Lung (tissue), 12 donors: ENCODE data around the gene PTGIS. TPM values are rescaled to one million over a fixed set of nuclear protein-coding genes. Genes with fewer than 3 reads are reported as not detected.

ENCODE experiments used
- ATAC-seq: fragments of 200-7000 bp; cut with Tn5 transposase; one replicate; pipeline ENCODE4 v1.9.1; 2020; ENCODE audit warnings: moderate number of reproducible peaks; ENCODE audit not compliant: insufficient read depth, low FRiP score
- DNase-seq, 3 donors: peaks; one replicate each; pipeline ENCODE4 v3.0.0-alpha.2; 2013 to 2017
- H3K27ac ChIP-seq, 2 donors: one replicate each; pipeline ENCODE4 v1.5.1; 2013; ENCODE audit warnings: mild to moderate bottlenecking in 2 of 2, moderate library complexity in 2 of 2, control low read depth in 1 of 2, inconsistent platforms in 1 of 2, low read depth in 1 of 2, low read length in 1 of 2
- H3K27me3 ChIP-seq, 3 donors: one replicate each; pipeline ENCODE4 v1.5.1; 2013; ENCODE audit warnings: low read length in 2 of 3; ENCODE audit not compliant: control insufficient read depth in 3 of 3, insufficient read depth in 3 of 3
- H3K36me3 ChIP-seq, 4 donors: one replicate each; pipeline ENCODE4 v1.5.1; 2013; ENCODE audit warnings: low read length in 4 of 4, mild to moderate bottlenecking in 1 of 4, moderate library complexity in 1 of 4; ENCODE audit not compliant: control insufficient read depth in 4 of 4, insufficient read depth in 4 of 4
- H3K4me1 ChIP-seq, 5 donors: one replicate each; pipeline ENCODE4 v1.5.1; 2013; ENCODE audit warnings: low read length in 5 of 5, mild to moderate bottlenecking in 2 of 5, moderate library complexity in 1 of 5; ENCODE audit not compliant: control insufficient read depth in 5 of 5, insufficient read depth in 5 of 5
- H3K4me3 ChIP-seq: one replicate; pipeline ENCODE4 v1.5.1; 2013; ENCODE audit warnings: mild to moderate bottlenecking, control low read depth, moderate library complexity
- H3K9ac ChIP-seq, 2 donors: one replicate each; pipeline ENCODE4 v1.5.1; 2013; ENCODE audit warnings: low read length in 2 of 2, control low read depth in 1 of 2; ENCODE audit not compliant: insufficient read depth in 1 of 2
- H3K9me3 ChIP-seq, 4 donors: one replicate each; pipeline ENCODE4 v1.5.1; 2013; ENCODE audit warnings: low read length in 3 of 4, mild to moderate bottlenecking in 1 of 4, moderate library complexity in 1 of 4; ENCODE audit not compliant: control insufficient read depth in 4 of 4, insufficient read depth in 3 of 4
- CTCF ChIP-seq: IDR thresholded peaks from 2 replicates; pipeline ENCODE4 v1.5.1; 2012; ENCODE audit warnings: mild to moderate bottlenecking; ENCODE audit errors: control extremely low read depth, extremely low read depth
- WGBS, 2 donors: extraction: QIAGEN DNeasy Blood & Tissue Kit; methylation state at CpG; one replicate each; pipeline ENCODE4 v1.1.7; 2013; 5-methylcytosine and 5-hydroxymethylcytosine counted together
- polyA plus RNA-seq, 2 donors: library from polyadenylated mRNA; stranded (reverse); fragments of 200-250 nt; gene quantifications; one replicate each; pipeline ENCODE4 v1.2.1, GENCODE V29; 2013
- total RNA-seq, 2 donors: library from RNA; depleted of rRNA in 1 of 2; stranded (reverse); fragments of >200 nt in 1 of 2; gene quantifications; one replicate each; pipeline ENCODE4 v1.2.1, GENCODE V29; 2014 to 2021
- donor health status: control.
- donor health status: control.
- donor health status: Bipolar disorder and iron deficiency.
- donor health status: healthy.
- donor health status: DM: yes; HTN: yes; CAD: no.

The PTGIS gene
- total and polyA plus RNA-seq, 4 donors: 5.3 to 43.8 (median 14.9) TPM

- peaks cover 0 to 56% (median 22%) of the 10 kb centered on the region in 3 donors for H3K27me3 ChIP-seq
- 1 to 6% methylated on average over 26 to 34 of the region's 34 CpGs for WGBS, 2 donors
- DNase-seq (peak; percentile 82 to 90 (median 90)), ATAC-seq (no peak)
- no peak within 1 kb of the TSS for H3K9ac ChIP-seq
- H3K36me3 ChIP-seq: no peaks in the 10 kb centered on the region
- no peak within 1 kb of the TSS for H3K4me3 ChIP-seq
- H3K27ac ChIP-seq: no peak within 1 kb of the TSS
- peaks cover 0 to 4% (median 0%) of the 10 kb centered on the region in 4 donors for H3K9me3 ChIP-seq
- no peak for TF ChIP-seq CTCF
- peaks cover 0 to 6% (median 3%) of the 10 kb centered on the region in 5 donors for H3K4me1 ChIP-seq
Measured at GRCh38 chr20:49482621-49483017, 85.3 kb downstream of the PTGIS start, which contains the start of gene KCNB1. TSS of gene KCNB1 (minus strand) at chr20:49482668. CDS start at chr20:49482480, 188 bp downstream.

- Histone ChIP-seq H3K36me3 (no peaks in the 10 kb centered on the region), H3K9me3 (peaks cover 0 to 5% (median 0%) of the 10 kb centered on the region in 4 donors), H3K9ac (no peak overlapping the region), H3K27ac (no peak overlapping the region), H3K4me1 (peaks cover 0 to 6% (median 3%) of the 10 kb centered on the region in 5 donors), H3K4me3 (no peak overlapping the region), H3K27me3 (peaks cover 0 to 52% (median 19%) of the 10 kb centered on the region in 3 donors)
- 57 to 65% methylated on average over 36 to 46 of the region's 46 CpGs for WGBS, 2 donors
- ATAC-seq: no peak
- no peak for TF ChIP-seq CTCF
- no peak for DNase-seq
Measured at GRCh38 chr20:49482173-49482572, 85.8 kb downstream of the PTGIS start.

- Histone ChIP-seq H3K4me1 (peaks cover 0 to 6% (median 3%) of the 10 kb centered on the region in 5 donors), H3K9me3 (peaks cover 0 to 5% (median 0%) of the 10 kb centered on the region in 4 donors), H3K9ac (no peak overlapping the region), H3K27me3 (peaks cover 0 to 41% (median 13%) of the 10 kb centered on the region in 3 donors), H3K27ac (no peak overlapping the region), H3K4me3 (no peak overlapping the region), H3K36me3 (no peaks in the 10 kb centered on the region)
- no peak for TF ChIP-seq CTCF
- 84 to 87% methylated on average over 3 of the region's 3 CpGs for WGBS, 2 donors
- ATAC-seq (no peak), DNase-seq (no peak)
Measured at GRCh38 chr20:49481116-49481515, 86.8 kb downstream of the PTGIS start.

- TF ChIP-seq CTCF: no peak
- DNase-seq (no peak), ATAC-seq (no peak)
- Histone ChIP-seq H3K4me3 (no peak overlapping the region), H3K9me3 (peaks cover 0 to 5% (median 0%) of the 10 kb centered on the region in 4 donors), H3K9ac (no peak overlapping the region), H3K36me3 (no peaks in the 10 kb centered on the region), H3K27ac (no peak overlapping the region), H3K27me3 (peaks cover 0 to 37% (median 8%) of the 10 kb centered on the region in 3 donors), H3K4me1 (peaks cover 0 to 6% (median 3%) of the 10 kb centered on the region in 5 donors)
- WGBS, 2 donors: 59 to 71% methylated on average over 3 of the region's 3 CpGs
Measured at GRCh38 chr20:49480236-49480635, 87.7 kb downstream of the PTGIS start.
